Raji (cell line): ENCODE data around the gene SAMD1.

ENCODE experiments used
- POLR2A ChIP-seq: IDR thresholded peaks from 2 replicates; pipeline ENCODE4 v1.6.1; 2011; ENCODE audit warnings: low read depth, low read length, control low read depth; ENCODE audit not compliant: insufficient read depth

Gene SAMD1

DNA sequence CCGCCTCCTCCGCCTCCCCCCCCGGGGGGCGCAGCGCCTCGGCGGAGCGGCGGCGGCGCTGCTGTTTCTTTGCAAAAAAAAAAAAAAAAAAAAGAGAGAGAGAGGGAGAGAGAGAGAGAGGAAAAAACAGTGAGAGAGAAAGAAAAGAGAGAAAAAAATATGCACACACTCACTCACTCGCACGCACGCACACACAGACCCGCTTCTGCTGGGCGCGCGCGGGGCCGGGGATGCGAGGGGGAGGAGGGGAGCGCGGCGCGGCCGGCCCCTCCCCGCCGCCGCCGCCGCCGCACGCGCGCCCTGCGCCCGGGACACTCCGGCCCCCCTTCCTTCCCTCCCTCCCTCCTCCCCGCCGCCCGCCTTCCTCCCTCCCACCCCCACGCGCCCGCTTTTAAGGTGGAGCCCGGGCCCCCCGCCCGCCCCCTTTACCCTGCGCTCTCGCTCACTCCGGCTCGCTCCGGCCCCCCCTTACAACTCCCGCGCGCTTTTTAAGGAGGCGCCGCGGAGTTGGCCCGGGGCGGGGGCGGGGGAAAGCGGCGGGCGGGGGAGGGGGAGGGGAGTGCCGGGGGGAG lies at the start of gene SAMD1:
TSS of gene SAMD1 (minus strand) at position 243 of the 572 bp plus-strand sequence.
- no peak for TF ChIP-seq POLR2A

DNA sequence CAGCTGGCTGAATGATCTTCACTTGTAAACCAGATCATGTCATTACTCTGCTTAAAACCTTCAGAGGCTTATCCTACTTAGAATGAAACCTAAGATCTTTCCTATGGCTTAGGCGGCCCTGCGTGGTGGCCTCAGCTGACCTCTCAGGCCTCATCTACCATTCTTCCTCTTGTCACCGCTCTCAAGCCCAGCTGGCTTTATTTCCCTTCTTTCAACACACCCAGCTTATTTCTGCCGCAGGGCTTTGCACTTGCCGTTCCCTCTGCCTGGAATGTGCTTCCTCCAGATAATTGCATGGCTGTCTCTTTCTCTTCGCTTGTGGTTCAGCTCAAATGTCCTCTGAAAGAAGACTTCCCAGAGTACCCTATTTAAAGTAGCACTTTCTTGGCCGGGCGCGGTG lies 49.4 kb upstream of the SAMD1 start:
- TF ChIP-seq POLR2A, result no peak

DNA sequence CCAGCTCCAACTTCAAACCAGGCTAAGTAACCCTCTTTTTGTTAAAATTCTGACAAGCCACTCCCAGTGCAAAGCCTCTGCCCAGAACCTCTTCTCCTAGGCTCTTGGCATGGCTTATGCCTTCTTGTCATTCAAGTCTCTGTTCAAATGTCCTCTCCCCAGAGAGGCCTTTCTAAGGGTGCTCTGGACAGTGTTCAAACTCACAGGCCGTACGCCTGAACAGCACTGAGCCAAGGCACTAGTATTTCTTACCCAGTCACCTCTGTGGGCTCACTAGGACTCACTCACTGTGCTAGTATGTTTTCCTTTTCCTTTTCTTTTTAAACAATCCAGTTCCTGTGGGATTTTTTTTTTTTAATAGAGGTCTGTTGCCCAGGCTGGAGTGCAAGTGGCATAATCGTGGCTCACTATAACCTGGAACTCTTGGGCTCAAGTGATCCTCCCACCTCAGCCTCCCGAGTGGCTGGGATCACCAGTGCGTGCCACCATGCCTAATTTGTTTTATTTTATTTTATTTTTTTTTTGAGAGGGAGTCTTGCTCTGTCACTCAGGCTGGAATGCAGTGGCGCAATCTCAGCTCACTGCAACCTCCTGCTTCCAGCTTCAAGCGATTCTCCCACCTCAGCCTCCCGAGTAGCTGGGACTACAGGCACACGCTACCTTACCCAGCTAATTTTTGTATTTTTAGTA lies 48.2 kb upstream of the SAMD1 start:
- no peak for TF ChIP-seq POLR2A

DNA sequence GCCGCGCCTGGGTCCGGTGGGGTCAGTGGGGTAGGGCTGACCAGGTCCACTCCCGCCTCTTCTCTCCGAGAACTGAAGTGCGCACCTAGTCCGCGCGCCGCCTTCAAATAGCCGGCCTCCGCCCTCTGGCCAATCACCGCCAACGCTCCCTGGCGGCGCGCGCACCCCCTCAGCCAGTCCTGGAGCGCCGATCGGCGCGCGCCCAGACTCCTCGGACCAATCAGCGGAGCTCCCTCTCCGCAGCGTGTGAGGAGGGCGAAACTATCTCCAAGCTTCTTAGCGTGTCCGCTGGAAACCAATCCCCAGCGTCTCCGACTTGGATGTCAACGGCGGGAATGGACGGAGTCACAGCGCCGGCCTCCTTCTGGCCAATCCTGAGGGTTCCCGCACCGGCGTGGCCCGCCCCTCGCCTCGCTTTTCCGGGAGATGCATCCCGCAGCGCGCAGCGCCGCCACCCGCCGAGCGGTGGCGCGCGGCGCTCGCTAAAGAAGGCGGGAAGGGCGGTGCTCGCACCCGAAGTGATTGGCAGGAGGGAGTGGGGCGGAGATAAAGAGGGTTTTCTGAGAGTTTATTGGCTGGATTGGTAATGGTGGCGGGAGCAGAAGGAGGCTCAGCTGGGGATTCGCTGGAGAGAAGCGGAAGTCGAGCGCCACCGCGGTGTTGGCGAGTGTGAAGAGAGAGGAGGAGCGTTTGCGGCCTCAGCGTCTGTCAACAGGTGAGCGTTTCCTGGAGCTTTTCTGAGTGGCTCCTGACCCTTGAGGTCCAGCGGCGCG lies 46.1 kb upstream of the SAMD1 start, which contains the start of gene ASF1B:
TSS of gene ASF1B (minus strand) at position 81 of the 773 bp plus-strand sequence. CDS start 133 bp downstream, outside the sequence.
- TF ChIP-seq POLR2A, result peak; percentile 99

DNA sequence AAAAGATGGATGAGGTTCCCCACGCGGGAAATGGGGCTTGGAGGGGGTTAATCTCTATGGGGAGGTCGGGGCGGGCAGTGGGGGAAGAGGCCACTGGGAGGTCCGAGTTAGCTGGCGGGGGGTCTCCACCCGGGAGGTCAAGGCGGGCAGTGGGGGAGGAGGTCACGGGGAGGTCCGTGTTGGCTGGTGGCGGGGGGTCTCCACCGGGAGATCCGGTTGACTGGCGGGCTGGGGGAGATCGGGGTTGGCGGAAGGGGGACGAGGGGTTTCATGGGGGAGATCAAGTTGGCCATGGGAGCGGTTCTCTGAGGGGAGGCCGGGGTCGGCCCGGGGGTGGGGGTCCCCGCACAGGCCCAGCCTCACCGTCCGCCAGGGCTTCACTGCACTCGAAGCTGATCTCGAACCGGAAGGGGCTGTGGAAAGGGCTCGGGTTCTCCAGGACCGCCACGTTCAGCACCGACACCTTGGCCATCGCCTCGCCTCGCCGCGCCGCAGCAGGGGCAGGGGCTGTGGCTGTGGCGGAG lies 45.5 kb upstream of the SAMD1 start:
- no peak for TF ChIP-seq POLR2A

DNA sequence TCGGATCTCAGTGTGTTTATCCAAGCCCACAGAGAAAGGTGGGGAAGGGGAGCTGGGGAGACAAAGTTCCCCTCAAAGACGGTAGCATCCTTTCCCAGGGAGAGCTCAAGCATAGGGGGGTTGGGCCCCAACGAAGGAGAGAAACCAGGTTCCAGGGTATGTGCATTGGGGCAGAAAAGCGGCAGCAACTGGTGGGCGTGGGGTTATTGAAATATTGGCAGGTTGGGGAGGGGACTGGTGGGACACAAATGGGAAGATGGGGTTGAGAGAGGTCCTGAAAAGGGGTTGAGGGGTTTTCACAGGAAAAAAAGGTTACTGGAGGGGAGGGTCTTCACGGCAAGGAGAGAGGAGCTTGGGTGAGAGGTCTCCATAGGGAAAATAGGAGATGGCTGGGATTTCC lies 44.8 kb upstream of the SAMD1 start:
- no peak for TF ChIP-seq POLR2A

DNA sequence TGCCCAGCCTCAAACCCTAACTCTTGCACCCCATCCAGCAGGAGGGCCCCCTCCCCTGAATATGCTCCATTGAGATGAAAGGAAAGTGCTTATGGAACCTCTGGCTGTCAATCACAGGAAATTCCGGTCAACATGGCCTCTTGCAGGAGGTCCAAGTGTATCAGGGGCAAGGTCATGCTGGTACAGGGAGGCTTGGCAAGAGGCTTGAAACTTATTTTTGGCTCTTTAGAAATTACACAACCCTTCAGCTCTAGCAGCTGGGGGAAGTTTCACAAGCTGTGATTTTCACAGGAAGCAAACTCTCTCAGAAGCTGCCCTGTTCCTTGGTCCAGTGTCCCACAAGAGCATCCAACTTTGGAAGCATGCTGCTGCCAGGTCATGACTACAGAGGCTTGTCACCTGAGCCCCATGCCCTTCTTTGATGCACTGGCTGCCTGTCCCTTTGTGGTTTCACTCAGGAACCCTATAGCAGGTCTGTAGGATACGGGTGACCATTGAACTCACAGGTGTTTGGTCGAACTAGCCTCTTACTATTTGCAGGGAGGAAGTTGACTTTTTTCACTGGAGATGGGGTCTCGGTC lies 37.5 kb upstream of the SAMD1 start:
- TF ChIP-seq POLR2A, result no peak

DNA sequence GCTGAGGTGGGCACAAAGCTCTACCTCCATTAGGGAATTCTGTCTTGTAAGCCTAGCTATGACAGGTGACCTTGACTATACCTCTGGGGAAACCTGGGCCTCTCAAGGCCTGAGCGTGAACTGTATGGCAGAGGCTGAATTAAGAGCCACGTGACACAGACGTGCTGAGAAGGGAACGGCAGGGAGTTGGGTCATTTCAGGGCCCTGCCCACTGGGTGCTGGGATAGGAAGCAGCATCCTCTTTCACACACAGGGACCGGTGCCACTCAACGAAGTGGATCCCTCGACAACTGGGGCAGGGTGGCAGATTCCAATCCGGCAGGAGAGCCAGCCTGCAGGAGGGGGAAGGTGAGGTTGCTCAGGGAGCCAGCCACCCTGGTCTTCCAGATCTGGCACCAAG lies 36.6 kb upstream of the SAMD1 start:
- TF ChIP-seq POLR2A, result no peak

DNA sequence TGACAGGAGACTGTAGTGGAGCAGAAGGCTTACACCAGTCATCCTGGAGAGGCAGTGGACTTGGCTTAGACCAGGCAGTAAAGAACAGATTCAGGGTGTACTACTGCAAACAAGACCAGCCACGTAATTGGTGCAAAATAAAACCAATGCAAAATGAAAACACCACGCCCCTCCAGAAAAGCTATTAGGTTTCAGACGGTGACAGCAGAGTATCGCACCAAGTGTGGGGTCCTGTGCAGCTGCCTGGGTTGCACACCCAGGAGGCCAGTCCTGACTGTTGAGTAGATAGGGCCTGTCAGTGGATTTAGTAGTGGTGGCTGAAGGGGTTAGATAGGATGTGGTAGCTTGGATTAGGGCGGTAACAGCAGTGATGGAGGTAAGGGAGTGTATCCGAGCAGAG lies 32.4 kb upstream of the SAMD1 start:
- TF ChIP-seq POLR2A, result no peak

DNA sequence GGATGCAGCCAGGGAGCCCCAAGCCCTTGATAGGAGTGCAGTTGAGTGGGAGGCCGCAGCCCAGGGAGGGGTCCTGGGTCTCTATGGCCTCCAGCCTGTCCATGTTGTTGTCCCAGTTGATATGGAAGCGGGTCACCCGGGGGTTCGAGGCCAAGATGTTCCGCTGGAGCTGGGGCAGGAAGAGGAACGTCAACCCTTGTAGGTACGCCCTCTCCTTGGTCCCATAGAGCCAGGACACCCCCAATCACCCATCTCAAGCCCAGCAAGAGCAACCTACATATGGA lies 29.9 kb upstream of the SAMD1 start:
- no peak for TF ChIP-seq POLR2A

DNA sequence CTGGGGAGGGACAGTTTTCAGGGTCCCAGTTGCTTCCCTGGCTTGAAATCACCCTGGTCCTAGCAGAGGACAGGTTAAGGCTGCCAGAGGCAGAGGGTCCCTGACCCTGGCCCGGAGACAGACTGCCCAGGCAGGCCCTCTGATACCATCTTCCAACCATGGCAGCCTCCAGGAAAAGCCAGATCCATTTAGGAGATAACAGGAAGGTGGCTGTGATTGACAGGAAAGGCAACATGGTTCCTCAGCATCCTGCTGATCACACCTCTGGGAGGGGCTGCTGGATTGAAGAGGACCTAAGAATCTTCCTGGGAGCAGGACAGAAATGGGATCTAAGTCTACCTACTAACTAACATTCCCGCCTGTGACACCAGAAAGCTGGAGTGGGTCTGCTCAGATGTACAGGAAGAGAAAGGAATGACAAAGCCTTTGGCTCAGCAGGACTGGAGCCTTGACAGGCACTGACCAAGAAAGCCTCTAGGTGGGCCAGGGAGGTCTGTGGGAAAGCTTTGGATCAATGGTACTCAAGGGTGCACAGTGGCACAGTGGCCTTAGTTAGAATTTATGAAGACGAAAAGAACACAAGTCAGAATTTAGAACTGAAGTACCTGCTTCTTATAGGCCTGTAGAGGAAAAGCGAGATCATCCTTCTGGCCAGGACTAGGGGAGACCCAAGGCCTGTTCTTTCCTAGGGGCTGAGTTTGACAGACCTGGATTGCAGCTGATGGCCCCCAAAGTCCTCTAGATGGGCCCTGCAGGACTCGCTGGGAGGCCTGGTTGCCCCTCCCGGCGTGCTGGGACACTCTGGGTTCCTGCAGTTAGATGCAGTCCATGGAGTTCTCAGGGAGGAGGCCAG lies 29.3 kb upstream of the SAMD1 start:
- TF ChIP-seq POLR2A, result no peak

DNA sequence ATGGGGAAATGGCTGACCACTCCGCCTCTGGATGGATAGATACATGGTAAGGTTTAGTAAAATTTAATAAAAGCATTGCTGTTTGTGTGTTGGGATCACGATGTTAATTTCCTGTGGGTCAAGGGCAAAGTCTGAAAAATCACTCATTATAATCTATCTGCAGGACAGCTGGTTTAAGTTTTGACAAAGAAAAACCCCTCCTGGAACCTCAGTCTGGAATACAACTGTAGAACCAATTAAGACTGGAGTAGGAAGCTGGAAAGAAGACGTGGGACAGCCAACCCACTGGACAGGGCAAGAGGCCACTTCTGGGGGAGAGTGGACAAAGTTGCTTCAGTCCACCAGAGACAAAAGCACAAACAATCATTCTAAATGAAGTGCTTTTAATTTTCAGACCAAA lies 28.6 kb upstream of the SAMD1 start:
- no peak for TF ChIP-seq POLR2A

DNA sequence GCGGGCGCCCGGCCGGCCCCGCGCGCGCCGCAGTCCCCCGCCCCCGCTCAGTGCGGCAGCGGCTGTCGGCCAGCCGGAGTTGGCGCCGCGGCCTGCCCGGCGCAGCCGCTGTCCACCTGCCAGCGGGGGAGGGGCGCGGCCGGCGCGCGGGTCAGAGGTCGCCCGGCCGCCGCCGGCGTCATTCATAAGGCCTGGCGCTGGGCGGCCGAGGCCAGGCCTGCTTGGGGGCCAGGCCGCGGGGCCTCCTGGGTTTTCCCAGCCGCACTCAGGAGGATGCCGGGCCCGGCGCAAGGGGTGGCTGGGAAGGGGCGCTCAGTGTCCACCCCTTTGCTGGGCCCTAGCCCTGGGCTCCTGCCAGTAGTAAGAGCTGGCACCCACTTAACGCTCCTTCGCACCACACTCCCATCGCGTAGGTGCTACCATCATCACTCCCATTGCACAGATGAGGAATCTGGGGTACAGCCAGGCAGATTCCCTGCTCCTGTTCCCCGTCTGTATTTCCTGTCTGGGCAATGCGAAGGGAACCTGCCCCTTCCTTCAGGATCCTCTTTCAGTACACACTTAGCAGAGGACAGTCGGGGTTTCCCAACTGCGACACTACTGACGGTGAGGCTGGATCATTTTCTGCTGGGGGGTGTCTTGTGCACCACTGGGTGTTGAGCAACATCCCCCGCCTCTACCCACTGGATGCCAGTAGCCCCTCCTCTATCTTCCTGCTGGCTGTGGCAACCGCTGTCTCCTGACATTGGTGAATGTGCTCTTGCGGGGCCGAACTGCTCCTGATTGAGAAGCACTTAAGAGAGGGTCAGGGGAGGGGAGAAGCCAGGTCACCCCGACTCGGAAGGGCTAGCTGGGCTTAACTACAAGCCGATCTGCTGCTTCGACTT lies 27.9 kb upstream of the SAMD1 start:
- no peak for TF ChIP-seq POLR2A

DNA sequence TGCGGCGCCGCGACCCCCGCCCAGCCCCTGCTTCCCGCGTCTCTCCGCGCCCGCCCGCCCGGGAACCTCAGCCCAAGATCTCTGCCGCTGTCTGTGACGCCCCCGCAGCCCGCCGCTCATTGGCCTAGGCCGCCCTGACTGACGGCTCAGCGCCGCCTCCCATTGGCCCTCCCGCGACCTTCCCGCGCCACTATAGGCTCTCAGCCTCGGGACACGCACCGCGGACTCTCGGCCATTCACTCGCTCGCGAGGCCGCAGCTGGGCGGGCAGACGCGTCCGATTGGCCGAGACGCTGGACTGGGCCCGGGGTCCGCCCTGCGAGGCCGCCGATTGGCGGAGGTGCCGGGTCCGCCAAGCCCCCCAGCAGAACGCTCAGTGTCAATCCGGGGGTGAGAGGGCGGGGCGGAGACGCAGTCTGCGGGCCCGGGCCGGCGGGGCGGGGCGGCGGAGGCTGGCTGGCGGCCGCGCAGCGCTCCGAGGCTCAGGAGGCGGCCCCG lies 27.2 kb upstream of the SAMD1 start, which contains the start of gene PRKACA:
TSS of gene PRKACA (minus strand) at position 95 of the 497 bp plus-strand sequence. CDS start 215 bp downstream, outside the sequence.
- peak; percentile 40; the same call in 1 of the 2 replicates for TF ChIP-seq POLR2A
